Lower leg skin (tissue), 3 donors: ENCODE results near the gene LIN7A.

ENCODE experiments used
- CTCF ChIP-seq, 3 donors: fragments of 450-650 bp; IDR thresholded peaks; one replicate each; pipeline ENCODE4 v1.5.1; 2016; ENCODE audit warnings: antibody characterized with exemption in 3 of 3, mild to moderate bottlenecking in 3 of 3, moderate library complexity in 2 of 3
- POLR2A ChIP-seq, 2 donors: fragments of 450-650 bp; IDR thresholded peaks; one replicate each; pipeline ENCODE4 v1.6.1; 2016 to 2017; ENCODE audit warnings: antibody characterized with exemption in 2 of 2, mild to moderate bottlenecking in 1 of 2, moderate library complexity in 1 of 2

- TF ChIP-seq CTCF (IDR thresholded peaks at IDR 0.05) (no peak), POLR2A (IDR thresholded peaks at IDR 0.05) (no peak)
Observed at GRCh38 chr12:80834724-80835123, 103.0 kb downstream of the LIN7A start.
